A673 (cell line): Measurements from ENCODE around the gene PFKFB2. TPM values are rescaled to one million over a fixed set of nuclear protein-coding genes. Genes with fewer than 3 reads are reported as not detected.
"Not testable (repeated sequence)": the region's sequence is repeated elsewhere in the genome, so short reads cannot be mapped to it uniquely, and the experiment has no call there.

Experiments used
- BruUV-seq: library from RNA; stranded (reverse); fragments of 400-500 nt; replicated peaks from 2 replicates; lab custom pipeline; 2021; lab: Mats Ljungman, UMichigan
- CTCF ChIA-PET: fragments of 300-600 bp; sonication (Branson Sonifier 250); formaldehyde crosslinking; loops from one replicate; lab custom pipeline; 2022; ENCODE audit warnings: antibody characterized with exemption; lab: Charles Lee
- POLR2A ChIA-PET: fragments of 300-600 bp; sonication (Branson Sonifier 250); formaldehyde crosslinking; loops from one replicate; lab custom pipeline; 2022; ENCODE audit warnings: antibody characterized with exemption; ENCODE audit not compliant: low non-redundant PET; lab: Charles Lee
- DNase-seq: peaks from one replicate; pipeline ENCODE4 v3.0.0-alpha.2; 2015; ENCODE audit warnings: low spot score
- H3K27ac ChIP-seq: fragments of 200-600 bp; sonication (generic); 2 replicates; pipeline ENCODE4 v1.5.1; 2016; ENCODE audit warnings: mixed run types, low read depth, mild to moderate bottlenecking, mixed read lengths, antibody characterized with exemption, low read length; ENCODE audit not compliant: poor library complexity, severe bottlenecking
- H3K27me3 ChIP-seq: fragments of 200-600 bp; sonication (generic); replicated peaks from 2 replicates; pipeline ENCODE4 v1.6.1; 2017; ENCODE audit warnings: mixed run types, low read depth, mild to moderate bottlenecking, mixed read lengths, antibody characterized with exemption, low read length; ENCODE audit not compliant: insufficient read depth, poor library complexity
- H3K36me3 ChIP-seq: fragments of 200-600 bp; sonication (generic); 2 replicates; pipeline ENCODE4 v1.6.1; 2016; ENCODE audit warnings: mixed run types, mild to moderate bottlenecking, mixed read lengths, antibody characterized with exemption, low read length; ENCODE audit not compliant: insufficient read depth, poor library complexity, severe bottlenecking
- H3K4me1 ChIP-seq: fragments of 200-600 bp; sonication (generic); 2 replicates; pipeline ENCODE4 v1.6.1; 2017; ENCODE audit warnings: mixed run types, mild to moderate bottlenecking, mixed read lengths, antibody characterized with exemption, low read length; ENCODE audit not compliant: insufficient read depth, poor library complexity, severe bottlenecking
- H3K4me3 ChIP-seq: fragments of 200-600 bp; sonication (generic); 2 replicates; pipeline ENCODE4 v1.5.1; 2016; ENCODE audit warnings: low read depth, mixed run types, mild to moderate bottlenecking, mixed read lengths, low read length; ENCODE audit not compliant: poor library complexity, severe bottlenecking
- H3K9me3 ChIP-seq: fragments of 200-600 bp; sonication (generic); 2 replicates; pipeline ENCODE4 v1.6.1; 2016; ENCODE audit warnings: mixed run types, low read depth, mild to moderate bottlenecking, mixed read lengths, antibody characterized with exemption, low read length; ENCODE audit not compliant: poor library complexity, severe bottlenecking
- CTCF ChIP-seq: fragments of 300-800, 200-600 bp; sonication (generic); conservative IDR thresholded peaks from 2 replicates; pipeline ENCODE4 v1.5.1; 2017; ENCODE audit warnings: low read depth, mild to moderate bottlenecking, antibody characterized with exemption, low read length, moderate library complexity, mixed read lengths
- EZH2 ChIP-seq: fragments of 200-600 bp; sonication (generic); IDR thresholded peaks from 2 replicates; pipeline ENCODE4 v1.6.1; 2017; ENCODE audit warnings: borderline replicate concordance, low read depth, mild to moderate bottlenecking, mixed read lengths, antibody characterized with exemption, low read length; ENCODE audit not compliant: poor library complexity, severe bottlenecking
- intact Hi-C: fragments of 100-400 bp; cut with micrococcal nuclease; formaldehyde crosslinking; loops from one replicate; pipeline ENCODE4 v1.10.0; 2022; ENCODE audit not compliant: unreplicated experiment
- total RNA-seq: library from RNA; stranded (reverse); gene quantifications from 2 replicates; pipeline ENCODE4 v1.2.3, GENCODE V29; 2021

The PFKFB2 gene
- total RNA-seq, 1 experiment from 2014 or later = 7.6 TPM

DNA sequence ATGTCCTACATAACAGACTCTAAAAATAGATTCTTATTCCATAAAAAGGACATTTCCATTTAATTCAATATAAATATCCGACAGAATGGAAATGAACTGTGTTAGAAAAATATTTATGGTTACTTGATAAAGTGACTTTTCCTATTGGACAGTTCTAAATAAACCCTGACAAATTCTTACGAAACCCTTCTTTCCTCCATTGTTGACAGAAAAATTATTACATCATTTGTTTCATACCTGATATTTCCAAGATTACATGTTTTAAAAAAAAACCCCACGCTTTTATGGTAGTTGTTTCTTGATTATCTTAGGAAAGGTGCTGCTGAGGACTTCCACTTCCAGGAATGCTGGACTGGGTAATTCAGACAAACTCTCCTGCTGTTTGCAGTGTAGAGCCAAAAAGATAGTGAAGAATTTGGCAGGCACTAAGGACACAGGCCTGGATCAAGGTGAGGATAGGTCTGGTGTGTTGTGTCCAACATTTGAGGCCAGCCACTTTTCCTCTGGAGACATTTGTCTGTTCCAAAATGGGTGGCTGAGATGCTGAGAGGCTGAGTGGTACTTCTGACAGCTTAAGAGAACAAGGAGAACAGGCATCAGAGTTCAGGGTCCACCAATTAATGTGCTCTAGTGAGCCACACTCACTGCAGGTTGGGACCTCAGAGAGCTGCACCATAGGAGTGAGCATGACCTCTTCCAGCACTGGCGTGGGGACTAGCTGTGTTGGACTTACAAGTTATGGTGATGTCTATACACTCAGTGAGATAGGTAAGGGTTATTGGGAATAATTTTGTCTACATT lies 13.5 kb upstream of the PFKFB2 start:
- no TSS peak for BruUV-seq
- Histone ChIP-seq H3K4me3 (no peak overlapping the region), H3K4me1 (no peaks in the 10 kb centered on the region), H3K36me3 (no peaks in the 10 kb centered on the region), H3K27me3 (peaks cover 26% of the 10 kb centered on the region), H3K27ac (no peak overlapping the region), H3K9me3 (no peaks in the 10 kb centered on the region)
- DNase-seq = no peak
- TF ChIP-seq CTCF (no peak), EZH2 (no peak)
- intact Hi-C loops = no loop called here
- CTCF ChIA-PET = no interaction called here
- POLR2A ChIA-PET = no interaction called here

DNA sequence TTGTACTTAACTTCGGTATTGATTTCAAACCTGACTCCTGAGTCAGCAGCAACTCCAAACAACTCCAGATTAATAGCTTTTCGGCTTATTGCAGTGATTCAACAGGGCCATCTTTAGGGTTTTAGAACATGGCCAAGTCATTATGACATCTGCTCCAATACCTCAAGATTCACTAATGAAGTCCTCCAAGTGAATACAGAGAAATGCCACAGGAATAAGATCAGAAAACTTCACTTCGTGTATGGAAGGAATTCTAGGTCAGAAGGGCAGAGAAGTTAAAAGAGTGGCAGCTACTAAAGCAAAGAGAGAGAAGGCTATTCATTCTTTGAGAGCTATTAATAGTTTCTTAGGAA lies 12.9 kb upstream of the PFKFB2 start:
- POLR2A ChIA-PET = no interaction called here

GRCh38 chr1:207041397-207041796 lies 11.7 kb upstream of the PFKFB2 start:
- CTCF ChIA-PET, H3K9me3 ChIP-seq, H3K4me1 ChIP-seq, H3K4me3 ChIP-seq, BruUV-seq, POLR2A ChIA-PET, H3K36me3 ChIP-seq, DNase-seq, intact Hi-C loops, H3K27ac ChIP-seq: not testable (repeated sequence)
- peaks cover 13% of the 10 kb centered on the region for H3K27me3 ChIP-seq

More for the DNA sequence above, 12.9 kb upstream of the PFKFB2 start:
- intact Hi-C loops = no loop called here
- TF ChIP-seq CTCF (no peak), EZH2 (no peak)
- Histone ChIP-seq H3K36me3 (no peaks in the 10 kb centered on the region), H3K4me1 (no peaks in the 10 kb centered on the region), H3K9me3 (no peaks in the 10 kb centered on the region), H3K4me3 (no peak overlapping the region), H3K27me3 (peaks cover 20% of the 10 kb centered on the region), H3K27ac (no peak overlapping the region)
- no peak for DNase-seq
- no TSS peak for BruUV-seq
- CTCF ChIA-PET = interaction anchor here (0.6 kb wide), 1 partner anchor 36 kb away, joined by 4 read pairs; no protein-coding TSS in a partner anchor

DNA sequence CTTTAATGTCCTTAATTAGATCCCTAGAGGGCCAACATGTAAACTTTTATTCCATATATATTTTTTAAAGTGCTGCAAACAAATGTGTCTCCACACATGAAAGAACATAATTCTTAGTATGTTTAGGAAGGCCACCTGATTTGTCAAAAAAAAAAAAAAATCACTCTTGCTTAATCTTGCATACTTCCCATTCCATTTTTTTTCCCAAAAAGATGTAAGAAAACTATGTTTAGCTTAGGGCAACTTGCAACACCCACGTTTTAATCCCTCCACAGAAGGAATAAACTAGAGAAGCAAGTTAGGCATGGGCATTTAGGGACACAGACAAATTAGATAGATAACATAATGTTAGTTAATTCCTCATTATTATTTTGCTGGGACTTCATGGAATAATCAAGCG lies 7.6 kb upstream of the PFKFB2 start:
- ChIA-PET CTCF (no interaction called here), POLR2A (no interaction called here)
- Histone ChIP-seq H3K9me3 (no peaks in the 10 kb centered on the region), H3K4me3 (no peak overlapping the region), H3K27ac (no peak overlapping the region), H3K4me1 (peaks cover 4% of the 10 kb centered on the region), H3K27me3 (no peaks in the 10 kb centered on the region), H3K36me3 (peaks cover 27% of the 10 kb centered on the region)
- no TSS peak for BruUV-seq
- intact Hi-C loops = no loop called here
- TF ChIP-seq CTCF (no peak), EZH2 (no peak)
- no peak for DNase-seq
